Activated CD8-positive, alpha-beta T cell treated with anti-CD3 and anti-CD28 coated beads for 36 hours (primary cell): Measurements from ENCODE around the gene ASB2. TPM values are rescaled to one million over a fixed set of nuclear protein-coding genes. Genes with fewer than 3 reads are reported as not detected.

Experiments
- ATAC-seq: fragments of 200-7000 bp; cut with Tn5 transposase; one replicate; pipeline ENCODE4 v1.10.0; 2021; ENCODE audit warnings: mild to moderate bottlenecking, moderate library complexity
- CTCF ChIA-PET: fragments of 350-600 bp; sonication (Branson Sonifier 250); formaldehyde crosslinking; loops from one replicate; lab custom pipeline; 2021; ENCODE audit warnings: antibody characterized with exemption; lab: Charles Lee
- POLR2A ChIA-PET: fragments of 350-600 bp; sonication (Branson Sonifier 250); formaldehyde crosslinking; loops from one replicate; lab custom pipeline; 2021; ENCODE audit warnings: antibody characterized with exemption; lab: Charles Lee
- DNase-seq: peaks from one replicate; pipeline ENCODE4 v3.0.0-alpha.2; 2020
- H3K27ac Mint-ChIP-seq: one replicate; pipeline ENCODE4 v1.8.0; 2021; ENCODE audit warnings: mild to moderate bottlenecking, mixed read lengths
- H3K27me3 Mint-ChIP-seq: one replicate; pipeline ENCODE4 v1.8.0; 2021; ENCODE audit warnings: mixed read lengths
- H3K36me3 Mint-ChIP-seq: one replicate; pipeline ENCODE4 v1.8.0; 2021; ENCODE audit warnings: low read depth, mixed read lengths
- H3K4me1 Mint-ChIP-seq: one replicate; pipeline ENCODE4 v1.8.0; 2021; ENCODE audit warnings: low read depth, mixed read lengths
- H3K4me3 Mint-ChIP-seq: one replicate; pipeline ENCODE4 v1.8.0; 2021; ENCODE audit warnings: mild to moderate bottlenecking, moderate library complexity, mixed read lengths
- H3K9me3 Mint-ChIP-seq: one replicate; pipeline ENCODE4 v1.8.0; 2021; ENCODE audit warnings: mixed read lengths
- CTCF ChIP-seq: fragments of 200-600 bp; IDR thresholded peaks from one replicate; pipeline ENCODE4 v1.8.0; 2022; ENCODE audit warnings: antibody characterized with exemption, mild to moderate bottlenecking
- intact Hi-C: fragments of 100-400 bp; cut with micrococcal nuclease; formaldehyde crosslinking; loops from one replicate; pipeline ENCODE4 v1.10.0; 2022
- total RNA-seq, 2 experiments: library from RNA; stranded (reverse); gene quantifications; one replicate each; pipeline ENCODE4 v1.2.3, GENCODE V29; 2021

Gene ASB2
- total RNA-seq, 2 experiments from 2014 or later: 11.7 to 12.7 TPM

GRCh38 chr14:93915070-93915705 lies 61.2 kb downstream of the ASB2 start:
- ChIA-PET CTCF (interaction anchor here (0.6 kb wide), 1 partner anchor 87 kb away, joined by 3 read pairs; no protein-coding TSS in a partner anchor), POLR2A (no interaction called here)
- H3K9me3 Mint-ChIP-seq: peaks cover 7% of the 10 kb centered on the region
- no peak for TF ChIP-seq CTCF
- peaks cover 3% of the 10 kb centered on the region for H3K4me1 Mint-ChIP-seq
- no peak overlapping the region for H3K27ac Mint-ChIP-seq
- no peak overlapping the region for H3K4me3 Mint-ChIP-seq
- ATAC-seq: no peak
- no peaks in the 10 kb centered on the region for H3K36me3 Mint-ChIP-seq
- no peak for DNase-seq
- H3K27me3 Mint-ChIP-seq: peaks cover 2% of the 10 kb centered on the region
- intact Hi-C loops: no loop called here

- Mint-ChIP-seq H3K4me3 (no peak overlapping the region), H3K4me1 (peaks cover 3% of the 10 kb centered on the region), H3K9me3 (peaks cover 3% of the 10 kb centered on the region), H3K36me3 (no peaks in the 10 kb centered on the region), H3K27me3 (peaks cover 2% of the 10 kb centered on the region), H3K27ac (no peak overlapping the region)
- DNase-seq (peak; percentile 28), ATAC-seq (peak; percentile 69)
- intact Hi-C loops: no loop called here
- ChIA-PET CTCF (no interaction called here), POLR2A (no interaction called here)
- TF ChIP-seq CTCF: no peak
Measured at GRCh38 chr14:93914278-93914677, 62.1 kb downstream of the ASB2 start.

- no peak overlapping the region for H3K27ac Mint-ChIP-seq
- H3K9me3 Mint-ChIP-seq: peaks cover 3% of the 10 kb centered on the region
- peaks cover 2% of the 10 kb centered on the region for H3K27me3 Mint-ChIP-seq
- H3K4me3 Mint-ChIP-seq: no peak overlapping the region
- intact Hi-C loops: no loop called here
- H3K36me3 Mint-ChIP-seq: no peaks in the 10 kb centered on the region
- POLR2A ChIA-PET: no interaction called here
- no peak for DNase-seq
- no peak for TF ChIP-seq CTCF
- ATAC-seq: no peak
- CTCF ChIA-PET: interaction anchor here (0.9 kb wide), 1 partner anchor 26 kb away, joined by 3 read pairs; no protein-coding TSS in a partner anchor
- H3K4me1 Mint-ChIP-seq: peaks cover 3% of the 10 kb centered on the region
Measured at GRCh38 chr14:93912782-93913181, 63.6 kb downstream of the ASB2 start.

GRCh38 chr14:93911975-93912615 lies 64.3 kb downstream of the ASB2 start:
- CTCF ChIA-PET: interaction anchor here (0.9 kb wide), 1 partner anchor 27 kb away, joined by 3 read pairs; no protein-coding TSS in a partner anchor
- no peak overlapping the region for H3K4me3 Mint-ChIP-seq
- peaks cover 3% of the 10 kb centered on the region for H3K9me3 Mint-ChIP-seq
- POLR2A ChIA-PET: no interaction called here
- no peaks in the 10 kb centered on the region for H3K36me3 Mint-ChIP-seq
- no peak for DNase-seq
- no peak for ATAC-seq
- peaks cover 3% of the 10 kb centered on the region for H3K4me1 Mint-ChIP-seq
- H3K27me3 Mint-ChIP-seq: peaks cover 2% of the 10 kb centered on the region
- no peak for TF ChIP-seq CTCF
- intact Hi-C loops: no loop called here
- H3K27ac Mint-ChIP-seq: no peak overlapping the region

- Mint-ChIP-seq H3K4me3 (no peak overlapping the region), H3K27ac (no peak overlapping the region), H3K36me3 (no peaks in the 10 kb centered on the region), H3K9me3 (peaks cover 3% of the 10 kb centered on the region), H3K4me1 (peaks cover 3% of the 10 kb centered on the region), H3K27me3 (no peaks in the 10 kb centered on the region)
- DNase-seq: no peak
- intact Hi-C loops: no loop called here
- POLR2A ChIA-PET: no interaction called here
- TF ChIP-seq CTCF: no peak
- CTCF ChIA-PET: interaction anchor here (0.8 to 2.3 kb wide), 5 partner anchors 26 to 255 kb away, joined by 3 to 5 read pairs (median 4); no protein-coding TSS in a partner anchor
- ATAC-seq: no peak
Measured at GRCh38 chr14:93909429-93910128, 66.8 kb downstream of the ASB2 start.
